Esophagus muscularis mucosa (tissue), 4 donors: ENCODE measurements around the gene CPEB4. TPM values are rescaled to one million over a fixed set of nuclear protein-coding genes. Genes with fewer than 3 reads are reported as not detected.
A peak's percentile ranks its signal among the peaks of the same experiment; 100 is the strongest.

Experiments
- DNase-seq: peaks from one replicate; pipeline ENCODE4 v3.0.0-alpha.2; 2017; ENCODE audit errors: extremely low spot score
- H3K27ac ChIP-seq, 4 donors: fragments of 200-600 bp; sonication (generic); replicated peaks in 1 of 4; 1 replicate in 3 of 4; 2 replicates in 1 of 4; pipeline ENCODE4 v1.5.1; 2016 to 2019; ENCODE audit warnings: mild to moderate bottlenecking in 1 of 4
- H3K27me3 ChIP-seq, 4 donors: fragments of 200-600 bp; sonication (generic); one replicate each; pipeline versions ENCODE4 v1.5.1 to v1.6.0; 2016 to 2019
- H3K36me3 ChIP-seq, 4 donors: fragments of 200-600 bp; sonication (generic); one replicate each; pipeline ENCODE4 v1.5.1; 2016 to 2019
- H3K4me1 ChIP-seq, 4 donors: fragments of 200-600 bp; sonication (generic); one replicate each; pipeline ENCODE4 v1.5.1; 2016 to 2019
- H3K4me3 ChIP-seq, 4 donors: fragments of 200-600 bp; sonication (generic); 1 replicate in 2 of 4; 2 replicates in 2 of 4; pipeline ENCODE4 v1.5.1; 2016 to 2019; ENCODE audit warnings: mild to moderate bottlenecking in 4 of 4, moderate library complexity in 1 of 4
- H3K9me3 ChIP-seq, 4 donors: fragments of 200-600 bp; sonication (generic); 1 replicate in 3 of 4; 2 replicates in 1 of 4; pipeline ENCODE4 v1.5.1; 2016 to 2019
- EP300 ChIP-seq: sonication (generic); formaldehyde crosslinking; IDR thresholded peaks from one replicate; pipeline ENCODE4 v1.6.1; 2017; ENCODE audit warnings: antibody characterized with exemption
- POLR2A ChIP-seq: fragments of 450-650 bp; IDR thresholded peaks from one replicate; pipeline ENCODE4 v1.6.1; 2017; ENCODE audit warnings: antibody characterized with exemption, moderate library complexity, mild to moderate bottlenecking, low read depth
- POLR2AphosphoS5 ChIP-seq, 2 donors: sonication (generic); formaldehyde crosslinking; IDR thresholded peaks; one replicate each; pipeline ENCODE4 v1.6.1; 2017; ENCODE audit warnings: antibody characterized with exemption in 2 of 2
- WGBS: methylation state at CpG from one replicate; pipeline ENCODE4 v1.1.5; 2018; 5-methylcytosine and 5-hydroxymethylcytosine counted together
- intact Hi-C: fragments of 100-400 bp; cut with DNase I; formaldehyde crosslinking; loops from one replicate; pipeline ENCODE4 v1.15.1; 2023
- total RNA-seq, 4 donors: library from RNA; depleted of rRNA; stranded (reverse); fragments of >200 nt; gene quantifications; one replicate each; pipeline versions ENCODE4 v1.1.0 to v1.2.1, GENCODE V29; 2016
- TF ChIP-seq, protein P1 (sequence below), 3 experiments: fragments of 200-600 bp in 2 of 3; fragments of 450-650 bp in 1 of 3; sonication (generic) in 2 of 3; IDR thresholded peaks; one replicate each; pipeline ENCODE4 v1.5.1; 2017 to 2019; ENCODE audit warnings: antibody characterized with exemption in 3 of 3, mild to moderate bottlenecking in 2 of 3, moderate library complexity in 1 of 3

Gene CPEB4
- total RNA-seq, 4 donors from 2014 or later = 44.9 to 96.4 (median 54.4) TPM

DNA sequence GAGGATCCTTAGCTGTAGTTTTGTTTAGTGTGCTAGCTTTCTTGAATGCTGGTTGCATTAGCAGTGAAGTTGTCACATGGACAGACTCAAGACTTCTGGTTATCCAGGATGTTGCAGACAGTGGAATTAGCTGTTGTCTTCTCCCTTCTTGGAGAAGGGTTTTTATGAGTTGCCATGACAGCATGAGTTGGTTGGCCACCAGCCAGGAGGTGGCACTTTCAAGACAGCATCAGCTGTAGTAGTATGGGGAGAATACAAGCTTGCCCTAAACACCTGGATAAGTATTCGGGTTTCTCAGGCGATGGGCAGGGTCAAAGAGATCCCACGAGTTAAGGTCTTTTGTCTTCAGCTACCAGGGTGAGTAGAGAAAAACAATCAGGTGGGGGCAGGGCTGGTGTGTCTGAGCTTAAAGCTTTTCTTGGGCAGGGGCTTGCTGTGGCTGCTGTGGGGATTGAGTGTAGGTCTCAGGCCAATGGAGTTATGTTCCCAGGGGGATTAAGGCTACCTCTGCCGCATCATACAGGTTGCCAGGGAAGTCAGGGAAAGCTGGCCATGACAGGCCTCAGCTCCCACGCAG lies 93.1 kb downstream of the CPEB4 start:
- intact Hi-C loops = no loop called here
- 68% methylated on average over 3 of the region's 5 CpGs for WGBS
- H3K36me3 ChIP-seq = no peaks in the 10 kb centered on the region

DNA sequence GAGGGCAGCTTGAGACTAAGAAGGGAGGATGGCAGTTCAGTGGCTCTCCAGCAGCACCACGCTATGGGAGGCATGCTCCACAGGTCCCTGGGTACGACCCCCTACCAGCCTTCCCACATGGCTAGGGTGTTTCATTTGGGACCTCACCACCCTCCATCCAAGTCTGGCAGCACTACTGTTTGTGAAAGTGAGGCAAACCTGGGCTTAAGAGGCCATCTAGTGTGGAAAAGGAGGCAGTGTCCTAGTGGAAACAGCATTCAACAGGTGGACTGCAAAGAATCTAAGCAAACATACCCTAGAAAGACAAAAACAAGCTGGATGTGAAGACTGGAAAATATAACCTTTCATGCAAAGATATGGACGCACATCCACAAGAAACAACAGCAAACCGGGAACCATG lies 96.1 kb downstream of the CPEB4 start:
- intact Hi-C loops = no loop called here
- no peak for TF ChIP-seq POLR2A
- no peak for TF ChIP-seq EP300
- TF ChIP-seq, protein P1, sequence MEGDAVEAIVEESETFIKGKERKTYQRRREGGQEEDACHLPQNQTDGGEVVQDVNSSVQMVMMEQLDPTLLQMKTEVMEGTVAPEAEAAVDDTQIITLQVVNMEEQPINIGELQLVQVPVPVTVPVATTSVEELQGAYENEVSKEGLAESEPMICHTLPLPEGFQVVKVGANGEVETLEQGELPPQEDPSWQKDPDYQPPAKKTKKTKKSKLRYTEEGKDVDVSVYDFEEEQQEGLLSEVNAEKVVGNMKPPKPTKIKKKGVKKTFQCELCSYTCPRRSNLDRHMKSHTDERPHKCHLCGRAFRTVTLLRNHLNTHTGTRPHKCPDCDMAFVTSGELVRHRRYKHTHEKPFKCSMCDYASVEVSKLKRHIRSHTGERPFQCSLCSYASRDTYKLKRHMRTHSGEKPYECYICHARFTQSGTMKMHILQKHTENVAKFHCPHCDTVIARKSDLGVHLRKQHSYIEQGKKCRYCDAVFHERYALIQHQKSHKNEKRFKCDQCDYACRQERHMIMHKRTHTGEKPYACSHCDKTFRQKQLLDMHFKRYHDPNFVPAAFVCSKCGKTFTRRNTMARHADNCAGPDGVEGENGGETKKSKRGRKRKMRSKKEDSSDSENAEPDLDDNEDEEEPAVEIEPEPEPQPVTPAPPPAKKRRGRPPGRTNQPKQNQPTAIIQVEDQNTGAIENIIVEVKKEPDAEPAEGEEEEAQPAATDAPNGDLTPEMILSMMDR (IDR thresholded peaks at IDR 0.05) = peak in 2 of 3 experiments; percentile 14 to 18
- no peak for TF ChIP-seq POLR2AphosphoS5 (IDR thresholded peaks at IDR 0.05)

More for the DNA sequence above, 93.1 kb downstream of the CPEB4 start:
- Histone ChIP-seq H3K9me3 (peaks cover 0 to 5% (median 0%) of the 10 kb centered on the region in 4 donors), H3K27ac (no peak overlapping the region), H3K4me1 (no peaks in the 10 kb centered on the region), H3K27me3 (peaks cover 0 to 6% (median 0%) of the 10 kb centered on the region in 4 donors), H3K4me3 (no peak overlapping the region)
- TF ChIP-seq POLR2AphosphoS5 (IDR thresholded peaks at IDR 0.05) (no peak), POLR2A (no peak), EP300 (no peak)
- TF ChIP-seq, protein P1 (IDR thresholded peaks at IDR 0.05) = no peak
- DNase-seq = no peak

DNA sequence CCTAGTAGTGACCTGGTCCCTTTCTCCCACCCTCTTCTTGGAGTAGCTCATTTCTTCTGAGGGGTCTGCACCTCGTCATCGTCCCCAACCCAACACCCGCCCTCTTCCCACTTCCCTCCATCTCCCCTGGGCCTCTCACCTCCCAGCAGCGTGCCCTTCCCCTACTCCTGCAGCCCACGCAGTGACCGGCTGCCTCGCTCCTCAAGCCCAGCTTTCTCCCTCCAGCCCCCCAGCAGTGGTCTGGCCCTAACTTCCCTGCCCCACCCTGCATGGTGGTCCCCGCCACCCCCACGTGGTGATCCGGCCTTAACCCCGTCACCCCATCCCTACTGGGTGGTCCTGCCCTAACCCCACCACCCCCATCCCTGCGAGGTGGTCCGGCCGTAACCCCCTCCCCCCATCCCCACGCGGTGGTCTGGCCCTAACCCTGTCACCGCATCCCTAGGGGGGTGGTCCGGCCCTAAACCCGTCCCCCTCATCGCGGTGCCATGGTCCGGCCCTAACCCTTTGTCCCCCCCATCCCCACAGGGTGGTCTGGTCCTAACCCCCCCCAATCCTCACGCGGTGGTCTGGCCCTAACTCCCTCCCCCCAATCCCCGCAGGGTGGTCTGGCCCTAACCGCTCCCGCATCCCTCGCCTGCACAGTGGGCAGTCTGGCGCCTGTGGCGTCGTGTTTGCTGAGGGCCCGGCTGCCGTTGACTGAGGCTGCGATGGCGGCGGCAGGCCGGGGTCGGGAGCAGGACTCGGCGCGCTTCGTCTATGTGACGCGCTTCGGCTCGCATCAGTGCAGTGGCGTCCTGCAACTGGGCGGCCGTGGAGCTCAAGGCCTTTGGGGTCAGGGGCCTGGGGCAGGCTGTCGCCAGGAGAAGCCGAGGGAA lies 100.6 kb downstream of the CPEB4 start, which contains the start of gene C5orf47:
C5orf47 (plus strand) TSS at position 617 of the 878 bp plus-strand sequence; CDS start at position 711, 94 bp downstream.
- no peak within 1 kb of the TSS for H3K4me3 ChIP-seq
- H3K9me3 ChIP-seq = no peaks in the 10 kb centered on the region
- 95% methylated on average over 51 of the region's 51 CpGs for WGBS
- peaks cover 0 to 10% (median 0%) of the 10 kb centered on the region in 4 donors for H3K27me3 ChIP-seq
- no peaks in the 10 kb centered on the region for H3K4me1 ChIP-seq
- no peaks in the 10 kb centered on the region for H3K36me3 ChIP-seq
- intact Hi-C loops = no loop called here
- TF ChIP-seq, protein P1 (IDR thresholded peaks at IDR 0.05) = no peak
- no peak for TF ChIP-seq EP300
- TF ChIP-seq POLR2A = no peak
- no peak for TF ChIP-seq POLR2AphosphoS5 (IDR thresholded peaks at IDR 0.05)
- no peak for DNase-seq
- H3K27ac ChIP-seq = no peak within 1 kb of the TSS

More for the DNA sequence above, 96.1 kb downstream of the CPEB4 start:
- Histone ChIP-seq H3K9me3 (peaks cover 0 to 5% (median 0%) of the 10 kb centered on the region in 4 donors), H3K27me3 (peaks cover 0 to 6% (median 0%) of the 10 kb centered on the region in 4 donors), H3K36me3 (no peaks in the 10 kb centered on the region), H3K4me3 (no peak overlapping the region), H3K27ac (no peak overlapping the region), H3K4me1 (no peaks in the 10 kb centered on the region)
- DNase-seq = no peak
- 58% methylated on average over 4 of the region's 4 CpGs for WGBS

DNA sequence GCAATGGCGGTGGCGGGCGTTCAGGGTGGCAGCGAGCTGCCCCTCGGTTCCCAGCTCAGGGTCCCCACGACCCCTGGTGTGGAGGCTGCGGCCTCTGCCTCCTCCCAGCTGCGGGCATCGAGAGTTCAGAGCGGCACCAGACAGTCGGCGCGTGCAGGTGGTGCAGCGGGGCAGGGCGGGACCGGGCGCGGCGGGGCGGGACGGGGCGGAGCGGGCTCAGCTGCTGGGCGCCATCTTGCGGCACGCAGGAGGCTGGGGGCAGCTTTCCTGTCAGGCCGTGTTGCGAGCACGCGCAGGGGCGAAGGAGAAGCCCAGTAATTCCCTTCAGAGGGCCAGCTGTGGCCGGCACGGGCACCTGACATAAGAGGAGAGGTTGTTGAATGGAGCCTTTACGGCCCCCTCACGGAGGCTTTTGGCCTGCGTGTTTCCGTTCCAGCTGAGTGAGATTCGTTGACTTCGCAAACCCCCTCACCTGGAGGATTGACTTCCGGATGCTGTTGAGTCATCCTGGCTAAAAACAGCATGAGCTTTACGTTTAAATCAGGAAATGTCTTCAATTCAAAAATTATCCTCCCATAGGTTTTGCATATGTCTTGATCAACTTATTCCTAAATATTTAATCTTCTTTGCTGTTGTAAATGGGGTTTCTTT lies 101.4 kb downstream of the CPEB4 start:
- intact Hi-C loops = no loop called here
- Histone ChIP-seq H3K4me1 (no peaks in the 10 kb centered on the region), H3K9me3 (no peaks in the 10 kb centered on the region), H3K27me3 (peaks cover 0 to 11% (median 0%) of the 10 kb centered on the region in 4 donors), H3K36me3 (no peaks in the 10 kb centered on the region), H3K4me3 (no peak overlapping the region), H3K27ac (no peak overlapping the region)
- no peak for DNase-seq
- TF ChIP-seq, protein P1 (IDR thresholded peaks at IDR 0.05) = no peak
- TF ChIP-seq POLR2A (no peak), EP300 (no peak), POLR2AphosphoS5 (IDR thresholded peaks at IDR 0.05) (no peak)
- WGBS = 93% methylated on average over 41 of the region's 41 CpGs
